HUES48 (cell line): ENCODE measurements around the gene PCP4L1.

Experiments
- H3K27ac ChIP-seq: one replicate; pipeline ENCODE4 v1.7.0; 2013; ENCODE audit warnings: low read depth, low read length, inconsistent platforms
- H3K27me3 ChIP-seq: 2 replicates; pipeline ENCODE4 v1.6.1; 2013; ENCODE audit warnings: mild to moderate bottlenecking, low read length; ENCODE audit not compliant: control insufficient read depth, insufficient read depth
- H3K36me3 ChIP-seq: 2 replicates; pipeline ENCODE4 v1.6.1; 2013; ENCODE audit warnings: low read length; ENCODE audit not compliant: control insufficient read depth, insufficient read depth
- H3K4me1 ChIP-seq: 2 replicates; pipeline ENCODE4 v1.6.1; 2013; ENCODE audit warnings: mild to moderate bottlenecking, low read length; ENCODE audit not compliant: control insufficient read depth, insufficient read depth
- H3K4me3 ChIP-seq: 2 replicates; pipeline ENCODE4 v1.5.1; 2013; ENCODE audit warnings: mild to moderate bottlenecking, low read depth, low read length
- H3K9ac ChIP-seq: 2 replicates; pipeline ENCODE4 v1.6.1; 2013; ENCODE audit warnings: mild to moderate bottlenecking, low read depth, low read length, moderate library complexity
- H3K9me3 ChIP-seq: 2 replicates; pipeline ENCODE4 v1.6.1; 2013; ENCODE audit warnings: low read length; ENCODE audit not compliant: control insufficient read depth, insufficient read depth

The PCP4L1 gene

DNA sequence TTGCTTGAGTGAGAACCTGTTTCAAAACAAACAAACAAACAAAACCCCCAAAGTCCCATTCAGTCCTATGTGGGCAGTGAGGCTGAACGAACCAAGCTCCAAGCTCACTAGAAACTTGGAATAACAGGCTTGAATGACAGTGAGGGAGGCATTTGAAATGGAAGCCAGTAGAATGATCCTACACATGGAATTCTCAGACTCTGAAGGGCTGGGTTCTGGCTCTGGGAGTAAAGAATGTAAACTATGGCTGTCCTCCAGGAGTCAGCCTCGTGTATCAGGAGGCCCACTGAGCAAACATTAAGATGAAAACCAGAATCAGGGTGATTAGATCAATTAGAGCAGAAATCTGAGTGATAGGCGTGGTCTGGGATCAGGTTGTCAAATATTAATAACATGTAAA, 14.9 kb downstream of the PCP4L1 start:
- no peak overlapping the region for H3K27ac ChIP-seq

DNA sequence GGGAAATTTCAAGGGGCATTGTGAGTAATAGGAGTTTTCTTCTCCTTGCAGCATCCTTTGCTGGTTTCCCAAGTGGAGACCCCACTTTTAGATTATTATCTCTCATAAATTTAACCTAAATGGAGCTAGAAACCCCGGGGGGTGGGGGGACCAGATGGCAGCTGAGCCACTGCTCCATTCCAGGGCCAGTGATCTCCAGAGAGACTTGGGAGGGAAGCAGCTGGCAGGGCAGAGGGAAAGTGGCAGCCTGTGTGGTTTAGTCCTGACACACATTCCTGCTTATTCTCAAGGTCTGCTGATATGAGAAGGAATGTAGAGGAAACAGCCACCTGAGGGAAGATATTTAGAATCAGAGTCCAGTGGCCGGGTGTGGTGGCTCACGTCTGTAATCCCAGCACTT, 16.3 kb downstream of the PCP4L1 start:
- Histone ChIP-seq H3K27ac (no peak overlapping the region), H3K4me1 (no peaks in the 10 kb centered on the region), H3K36me3 (no peaks in the 10 kb centered on the region), H3K9me3 (no peaks in the 10 kb centered on the region), H3K9ac (no peak overlapping the region), H3K4me3 (no peak overlapping the region), H3K27me3 (no peaks in the 10 kb centered on the region; the same call in 1 of the 2 replicates)

More for the DNA sequence above, 14.9 kb downstream of the PCP4L1 start:
- Histone ChIP-seq H3K36me3 (no peaks in the 10 kb centered on the region), H3K4me3 (no peak overlapping the region), H3K9ac (no peak overlapping the region), H3K9me3 (no peaks in the 10 kb centered on the region), H3K4me1 (no peaks in the 10 kb centered on the region), H3K27me3 (no peaks in the 10 kb centered on the region; the same call in 1 of the 2 replicates)

DNA sequence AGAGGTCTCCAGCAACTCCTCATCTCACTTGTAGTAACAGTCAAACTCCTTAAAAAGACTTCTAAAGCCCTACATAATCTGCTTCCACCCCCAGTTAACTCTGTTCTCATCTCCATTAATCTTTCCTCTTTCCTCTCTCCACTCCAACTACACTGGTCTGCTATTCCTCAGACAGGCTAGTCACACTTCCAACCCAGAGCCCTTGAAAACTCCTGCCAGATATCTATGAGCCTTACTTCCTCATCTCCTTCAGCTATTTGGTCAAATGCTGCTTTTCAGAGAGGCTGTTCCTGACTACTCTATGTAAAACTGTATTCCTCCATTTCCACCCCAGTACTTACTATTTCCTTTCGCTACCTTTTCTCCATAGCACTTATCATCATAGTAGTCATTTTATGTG, 24.4 kb downstream of the PCP4L1 start:
- Histone ChIP-seq H3K9ac (no peak overlapping the region), H3K9me3 (no peaks in the 10 kb centered on the region), H3K4me1 (peaks cover 13% of the 10 kb centered on the region; the same call in 1 of the 2 replicates), H3K27ac (no peak overlapping the region), H3K4me3 (no peak overlapping the region), H3K36me3 (no peaks in the 10 kb centered on the region), H3K27me3 (no peaks in the 10 kb centered on the region)

DNA sequence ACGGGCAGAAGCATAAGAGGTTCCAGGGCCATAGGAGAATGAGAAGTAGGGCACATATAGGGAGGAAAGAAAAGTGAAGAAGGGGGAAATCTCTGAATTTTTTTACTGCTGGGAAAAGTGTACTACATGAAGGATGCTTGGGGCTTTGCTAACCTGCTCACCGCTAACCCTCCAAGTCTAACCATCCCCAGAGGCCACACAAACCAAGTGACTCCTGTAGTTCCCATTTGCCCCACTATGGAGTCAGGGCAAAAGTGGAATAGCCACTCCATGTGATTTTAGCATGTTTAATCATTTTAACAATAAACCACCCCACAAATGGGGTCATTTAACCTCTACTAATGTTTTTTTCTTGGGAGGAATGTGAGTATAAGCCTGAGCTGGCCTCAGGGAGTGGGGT, 26.6 kb downstream of the PCP4L1 start:
- Histone ChIP-seq H3K27ac (no peak overlapping the region), H3K4me3 (no peak overlapping the region), H3K27me3 (no peaks in the 10 kb centered on the region), H3K9me3 (no peaks in the 10 kb centered on the region), H3K36me3 (no peaks in the 10 kb centered on the region), H3K9ac (no peak overlapping the region), H3K4me1 (peaks cover 13% of the 10 kb centered on the region; the same call in 1 of the 2 replicates)

DNA sequence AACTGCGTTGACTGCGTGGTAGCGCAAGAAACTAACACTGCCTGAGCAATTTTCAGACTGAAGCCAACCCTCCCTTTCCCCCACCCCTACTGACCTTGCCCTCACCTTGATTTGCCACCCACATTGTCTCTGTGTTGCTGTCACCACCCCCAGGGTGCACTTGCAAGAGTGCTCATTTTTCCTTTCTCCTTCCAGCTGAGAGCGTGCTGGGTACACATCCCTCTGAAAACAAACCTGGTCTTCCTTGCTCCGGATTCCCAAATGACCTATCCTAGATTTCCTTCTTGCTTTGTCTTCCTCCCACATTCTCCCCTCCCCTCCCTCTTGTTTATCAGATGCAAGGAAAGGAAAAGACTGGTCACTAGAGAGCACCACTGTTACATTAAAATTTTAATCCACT, 27.0 kb downstream of the PCP4L1 start:
- Histone ChIP-seq H3K27me3 (no peaks in the 10 kb centered on the region), H3K9ac (no peak overlapping the region), H3K9me3 (no peaks in the 10 kb centered on the region), H3K4me3 (no peak overlapping the region), H3K4me1 (peaks cover 13% of the 10 kb centered on the region; the same call in 1 of the 2 replicates), H3K27ac (no peak overlapping the region), H3K36me3 (no peaks in the 10 kb centered on the region)

DNA sequence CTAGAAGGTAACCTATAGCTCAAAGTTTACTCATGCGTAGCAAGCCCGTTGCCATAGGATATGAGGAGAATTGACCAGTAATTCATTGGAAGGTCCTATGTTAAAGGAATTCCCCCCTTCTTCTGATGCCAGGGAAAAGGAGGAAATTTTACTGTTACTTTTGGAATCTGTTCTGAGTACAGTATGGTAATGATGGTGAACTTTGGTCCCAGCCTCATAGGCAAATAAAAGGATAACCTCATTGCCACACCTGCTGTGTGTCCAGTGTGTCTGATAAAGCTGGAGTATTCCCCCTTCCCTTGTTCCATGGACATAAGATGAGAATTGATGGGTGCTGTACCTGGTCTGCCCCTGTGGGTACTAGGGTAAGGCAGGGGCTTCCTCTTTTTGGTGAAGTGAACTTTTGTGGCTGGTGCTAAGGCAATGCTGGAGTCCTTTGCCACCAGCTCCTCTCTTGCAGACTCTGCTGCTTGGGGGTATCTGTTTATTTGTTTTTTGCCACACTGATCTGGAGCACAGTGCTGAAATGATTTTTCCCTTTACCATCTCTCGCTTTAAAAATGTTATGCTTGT, 29.0 kb downstream of the PCP4L1 start:
- no peaks in the 10 kb centered on the region for H3K36me3 ChIP-seq
- no peak overlapping the region for H3K4me3 ChIP-seq
- H3K9ac ChIP-seq = no peak overlapping the region
- peaks cover 20% of the 10 kb centered on the region; the same call in 1 of the 2 replicates for H3K4me1 ChIP-seq
- H3K27ac ChIP-seq = no peak overlapping the region
- H3K27me3 ChIP-seq = no peaks in the 10 kb centered on the region
- H3K9me3 ChIP-seq = no peaks in the 10 kb centered on the region

DNA sequence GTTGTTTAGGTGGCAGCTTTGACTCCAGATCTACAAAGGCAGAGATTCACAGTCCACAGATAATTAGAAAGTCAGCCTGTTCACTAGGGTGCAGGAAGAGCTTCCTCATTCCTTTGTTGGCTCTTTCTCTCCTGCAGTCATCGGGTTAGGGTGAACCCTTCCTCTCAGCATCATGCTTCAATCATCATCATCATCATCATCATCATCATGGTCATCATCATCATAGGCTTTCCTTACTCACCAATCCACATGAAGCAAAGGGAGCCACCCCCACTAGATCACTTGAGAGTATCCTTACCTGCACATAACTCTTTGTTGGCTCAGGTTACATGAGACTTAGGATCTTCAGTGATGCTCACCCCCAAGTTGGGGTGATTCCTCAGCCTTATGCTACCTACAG, 32.2 kb downstream of the PCP4L1 start:
- Histone ChIP-seq H3K36me3 (no peaks in the 10 kb centered on the region), H3K9ac (no peak overlapping the region), H3K9me3 (no peaks in the 10 kb centered on the region), H3K27me3 (no peaks in the 10 kb centered on the region), H3K4me1 (peaks cover 8% of the 10 kb centered on the region; the same call in 1 of the 2 replicates), H3K4me3 (no peak overlapping the region), H3K27ac (no peak overlapping the region)

DNA sequence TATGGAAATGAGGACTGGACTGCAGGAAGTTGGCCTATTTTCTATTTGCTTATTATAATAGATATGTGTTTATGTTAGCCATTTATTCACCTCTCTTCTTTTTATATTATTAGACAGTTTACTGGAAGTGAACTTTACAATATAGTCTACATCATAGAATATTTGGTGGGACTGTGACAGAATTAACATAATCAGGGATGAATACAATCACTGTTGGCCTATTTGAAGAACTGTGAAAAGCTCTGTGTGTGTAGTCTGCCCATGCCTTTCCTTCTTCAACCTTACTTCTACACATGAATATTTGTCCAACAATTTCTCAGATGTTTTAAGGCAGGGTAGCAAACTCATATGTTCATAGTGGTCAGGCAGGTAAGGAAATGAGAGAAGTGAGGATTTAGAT, 38.9 kb downstream of the PCP4L1 start:
- Histone ChIP-seq H3K9me3 (no peaks in the 10 kb centered on the region), H3K27ac (no peak overlapping the region), H3K27me3 (no peaks in the 10 kb centered on the region), H3K36me3 (no peaks in the 10 kb centered on the region), H3K4me3 (no peak overlapping the region), H3K4me1 (no peaks in the 10 kb centered on the region; the same call in 1 of the 2 replicates), H3K9ac (no peak overlapping the region)

DNA sequence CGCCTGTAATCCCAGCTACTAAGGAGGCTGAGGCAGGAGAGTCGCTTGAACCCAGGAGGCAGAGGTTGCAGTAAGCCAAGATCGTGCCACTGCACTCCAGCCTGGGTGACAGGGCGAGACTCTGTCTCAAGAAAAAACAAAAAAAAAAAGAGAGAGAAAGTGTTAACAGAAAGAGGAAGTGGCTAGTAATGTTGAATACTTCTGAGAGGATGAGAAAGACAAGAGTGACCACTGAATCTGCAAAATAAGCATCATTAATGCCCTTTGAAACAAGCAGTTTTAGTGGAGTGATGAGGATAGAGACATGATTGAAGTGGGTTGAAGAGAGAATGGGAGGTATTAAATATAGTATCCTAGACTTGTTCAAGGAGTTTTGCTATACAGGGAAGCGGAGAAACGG, 39.6 kb downstream of the PCP4L1 start:
- no peak overlapping the region for H3K9ac ChIP-seq
- no peaks in the 10 kb centered on the region for H3K9me3 ChIP-seq
- H3K27me3 ChIP-seq = no peaks in the 10 kb centered on the region
- H3K36me3 ChIP-seq = no peaks in the 10 kb centered on the region
- no peak overlapping the region for H3K27ac ChIP-seq
- no peak overlapping the region for H3K4me3 ChIP-seq
- H3K4me1 ChIP-seq = no peaks in the 10 kb centered on the region; the same call in 1 of the 2 replicates

DNA sequence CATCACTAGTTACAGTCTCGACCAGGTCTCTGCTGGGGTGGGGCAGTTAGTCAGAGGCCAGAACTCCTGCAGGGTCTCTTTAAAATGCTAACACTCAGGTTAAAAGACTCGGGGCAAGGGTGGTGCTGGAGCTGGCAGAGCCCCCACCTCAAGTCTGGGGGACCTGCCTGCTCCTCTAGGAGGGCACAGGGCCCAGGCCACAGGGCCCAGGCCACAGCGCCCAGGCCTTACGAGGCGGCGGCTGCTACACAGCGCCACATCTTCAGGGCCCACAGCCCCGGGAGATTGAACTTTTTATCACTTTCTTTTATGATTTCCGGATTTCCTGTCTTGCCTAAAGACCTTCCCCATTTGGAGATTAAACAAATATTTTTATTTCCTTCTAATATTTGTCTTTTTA, 40.8 kb downstream of the PCP4L1 start:
- no peaks in the 10 kb centered on the region for H3K36me3 ChIP-seq
- no peaks in the 10 kb centered on the region for H3K27me3 ChIP-seq
- no peaks in the 10 kb centered on the region for H3K9me3 ChIP-seq
- H3K4me3 ChIP-seq = no peak overlapping the region
- peaks cover 11% of the 10 kb centered on the region for H3K4me1 ChIP-seq
- H3K27ac ChIP-seq = no peak overlapping the region
- no peak overlapping the region for H3K9ac ChIP-seq

DNA sequence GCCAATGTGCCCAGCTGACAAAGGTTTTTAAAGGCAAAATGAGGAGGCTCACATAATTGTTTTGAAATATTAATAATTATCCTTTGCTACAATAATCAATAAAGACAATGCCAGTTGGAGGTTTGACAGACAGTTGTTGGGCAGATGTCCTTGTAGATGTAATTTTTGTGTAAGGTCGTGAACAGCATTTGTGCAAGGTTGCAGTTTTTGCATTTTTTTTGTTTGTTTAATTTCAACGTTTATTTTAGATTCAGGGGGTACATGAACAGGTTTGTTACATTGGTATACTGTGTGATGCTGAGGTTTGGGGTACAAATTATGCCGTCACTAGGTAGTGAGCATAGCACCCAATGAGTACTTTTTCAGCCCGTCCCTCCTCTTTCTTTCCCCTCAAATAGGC, 41.9 kb downstream of the PCP4L1 start:
- no peak overlapping the region for H3K9ac ChIP-seq
- no peaks in the 10 kb centered on the region for H3K36me3 ChIP-seq
- H3K9me3 ChIP-seq = no peaks in the 10 kb centered on the region

More for the DNA sequence above, 41.9 kb downstream of the PCP4L1 start:
- no peaks in the 10 kb centered on the region for H3K27me3 ChIP-seq
- no peak overlapping the region for H3K27ac ChIP-seq
- H3K4me1 ChIP-seq = peaks cover 13% of the 10 kb centered on the region
- H3K4me3 ChIP-seq = no peak overlapping the region
